Neural progenitor cell (in vitro differentiated cells): ENCODE data around the gene AXL. TPM values are rescaled to one million over a fixed set of nuclear protein-coding genes. Genes with fewer than 3 reads are reported as not detected.

Experiments
- DNase-seq: peaks from one replicate; pipeline ENCODE4 v3.0.0-alpha.2; 2016; ENCODE audit warnings: low spot score
- H2AFZ ChIP-seq: fragments of 200-600 bp; sonication (generic); replicated peaks from 2 replicates; pipeline ENCODE4 v1.6.1; 2016; ENCODE audit warnings: antibody characterized with exemption
- H3F3A ChIP-seq: fragments of 200-600 bp; sonication (generic); 2 replicates; pipeline ENCODE4 v1.6.1; 2016; ENCODE audit warnings: antibody characterized with exemption, low read depth
- H3K27ac ChIP-seq: fragments of 200-600 bp; sonication (generic); 2 replicates; pipeline ENCODE4 v1.5.1; 2016; ENCODE audit warnings: mild to moderate bottlenecking
- H3K27me3 ChIP-seq: fragments of 200-600 bp; sonication (generic); 2 replicates; pipeline ENCODE4 v1.6.1; 2016; ENCODE audit warnings: mild to moderate bottlenecking, moderate library complexity
- H3K36me3 ChIP-seq: fragments of 200-600 bp; sonication (generic); 2 replicates; pipeline ENCODE4 v1.5.1; 2016
- H3K4me1 ChIP-seq: fragments of 200-600 bp; sonication (generic); 2 replicates; pipeline ENCODE4 v1.6.1; 2016; ENCODE audit warnings: mixed run types
- H3K4me2 ChIP-seq: fragments of 200-600 bp; sonication (generic); 2 replicates; pipeline ENCODE4 v1.6.1; 2016
- H3K4me3 ChIP-seq: fragments of 200-600 bp; sonication (generic); 2 replicates; pipeline ENCODE4 v1.5.1; 2016
- H3K79me2 ChIP-seq: fragments of 200-600 bp; sonication (generic); 2 replicates; pipeline ENCODE4 v1.6.1; 2016; ENCODE audit warnings: low read depth
- H3K9ac ChIP-seq: fragments of 200-600 bp; sonication (generic); 2 replicates; pipeline ENCODE4 v1.6.1; 2016
- H3K9me3 ChIP-seq: fragments of 200-600 bp; sonication (generic); 2 replicates; pipeline ENCODE4 v1.5.1; 2016; ENCODE audit warnings: low read depth
- H4K20me1 ChIP-seq: fragments of 200-600 bp; sonication (generic); 2 replicates; pipeline ENCODE4 v1.6.1; 2016; ENCODE audit warnings: low read depth
- H3K27ac Mint-ChIP-seq: 3 replicates; pipeline ENCODE4 v1.8.0; 2021; ENCODE audit warnings: mixed read lengths
- H3K27me3 Mint-ChIP-seq: 2 replicates; pipeline ENCODE4 v1.8.0; 2022; ENCODE audit warnings: low read depth, mild to moderate bottlenecking, inconsistent platforms, moderate library complexity, mixed read lengths; ENCODE audit not compliant: insufficient read depth
- H3K36me3 Mint-ChIP-seq: 3 replicates; pipeline ENCODE4 v1.8.0; 2021; ENCODE audit warnings: mixed read lengths
- H3K4me1 Mint-ChIP-seq: 3 replicates; pipeline ENCODE4 v1.8.0; 2021; ENCODE audit warnings: mixed read lengths
- H3K4me3 Mint-ChIP-seq: 3 replicates; pipeline ENCODE4 v1.8.0; 2021; ENCODE audit warnings: mild to moderate bottlenecking, moderate library complexity, mixed read lengths
- H3K9me3 Mint-ChIP-seq: 3 replicates; pipeline ENCODE4 v1.8.0; 2020; ENCODE audit warnings: mixed read lengths
- CTCF ChIP-seq: fragments of 200-600 bp; sonication (generic); IDR thresholded peaks from 2 replicates; pipeline ENCODE4 v1.5.1; 2017; ENCODE audit warnings: antibody characterized with exemption, mild to moderate bottlenecking
- EZH2 ChIP-seq: fragments of 200-600 bp; sonication (generic); IDR thresholded peaks from 2 replicates; pipeline ENCODE4 v1.6.1; 2017; ENCODE audit warnings: antibody characterized with exemption, mild to moderate bottlenecking, moderate library complexity
- EZH2phosphoT487 ChIP-seq: fragments of 200-600 bp; sonication (generic); IDR thresholded peaks from 2 replicates; pipeline ENCODE4 v1.6.1; 2017; ENCODE audit warnings: antibody characterized with exemption
- total RNA-seq: library from RNA; depleted of rRNA; stranded (reverse); fragments of >200 nt; gene quantifications from 2 replicates; pipeline ENCODE4 v1.2.3, GENCODE V29; 2015; ENCODE audit warnings: low replicate concordance

Gene AXL
- total RNA-seq, 1 donor from 2014 or later = 24.7 TPM

GRCh38 chr19:41230067-41230857 is 11.2 kb downstream of the AXL start:
- Mint-ChIP-seq H3K4me1 (peaks cover 15% of the 10 kb centered on the region), H3K27me3 (peaks cover 4% of the 10 kb centered on the region), H3K36me3 (no peaks in the 10 kb centered on the region), H3K27ac (no peak overlapping the region), H3K4me3 (no peak overlapping the region), H3K9me3 (no peaks in the 10 kb centered on the region)
- Histone ChIP-seq H3K4me2 (no peak overlapping the region), H3K4me1 (peaks cover 4% of the 10 kb centered on the region), H3K9ac (no peak overlapping the region), H3K9me3 (no peaks in the 10 kb centered on the region), H3K27ac (no peak overlapping the region), H3K4me3 (no peak overlapping the region), H3F3A (peaks cover 6% of the 10 kb centered on the region), H3K27me3 (no peaks in the 10 kb centered on the region), H3K79me2 (no peaks in the 10 kb centered on the region), H2AFZ (no peak overlapping the region), H4K20me1 (no peaks in the 10 kb centered on the region), H3K36me3 (no peaks in the 10 kb centered on the region)
- no peak for TF ChIP-seq CTCF
- no peak for TF ChIP-seq EZH2phosphoT487
- TF ChIP-seq EZH2 = no peak
- DNase-seq = no peak

GRCh38 chr19:41232686-41233085 is 13.7 kb downstream of the AXL start:
- no peak overlapping the region for H3K27ac ChIP-seq
- no peak for DNase-seq

GRCh38 chr19:41233748-41234240 is 14.8 kb downstream of the AXL start:
- Histone ChIP-seq H3F3A (no peaks in the 10 kb centered on the region), H3K9me3 (no peaks in the 10 kb centered on the region), H3K4me1 (no peaks in the 10 kb centered on the region), H3K36me3 (no peaks in the 10 kb centered on the region), H4K20me1 (no peaks in the 10 kb centered on the region), H3K79me2 (no peaks in the 10 kb centered on the region), H3K27me3 (no peaks in the 10 kb centered on the region), H3K27ac (no peak overlapping the region), H2AFZ (no peak overlapping the region), H3K4me2 (no peak overlapping the region), H3K9ac (no peak overlapping the region), H3K4me3 (no peak overlapping the region)
- H3K27me3 Mint-ChIP-seq = no peaks in the 10 kb centered on the region
- no peaks in the 10 kb centered on the region for H3K9me3 Mint-ChIP-seq
- DNase-seq = no peak
- no peak overlapping the region for H3K4me3 Mint-ChIP-seq
- H3K4me1 Mint-ChIP-seq = no peaks in the 10 kb centered on the region
- TF ChIP-seq EZH2phosphoT487 = no peak
- TF ChIP-seq EZH2 = no peak
- no peak for TF ChIP-seq CTCF
- peak overlapping the region; percentile 18 for H3K27ac Mint-ChIP-seq
- no peaks in the 10 kb centered on the region for H3K36me3 Mint-ChIP-seq

More at GRCh38 chr19:41232686-41233085, 13.7 kb downstream of the AXL start:
- no peaks in the 10 kb centered on the region for H3K79me2 ChIP-seq
- H3K4me3 Mint-ChIP-seq = no peak overlapping the region
- H3F3A ChIP-seq = no peaks in the 10 kb centered on the region
- H3K4me1 Mint-ChIP-seq = no peaks in the 10 kb centered on the region
- no peaks in the 10 kb centered on the region for H3K36me3 Mint-ChIP-seq
- H2AFZ ChIP-seq = no peak overlapping the region
- H3K9me3 Mint-ChIP-seq = no peaks in the 10 kb centered on the region
- peak overlapping the region; percentile 9 for H3K27ac Mint-ChIP-seq
- H4K20me1 ChIP-seq = no peaks in the 10 kb centered on the region
- no peak overlapping the region for H3K4me2 ChIP-seq
- no peaks in the 10 kb centered on the region for H3K9me3 ChIP-seq
- TF ChIP-seq EZH2phosphoT487 (no peak), EZH2 (no peak), CTCF (no peak)
- H3K9ac ChIP-seq = no peak overlapping the region
- no peaks in the 10 kb centered on the region for H3K4me1 ChIP-seq
- no peaks in the 10 kb centered on the region for H3K36me3 ChIP-seq
- H3K27me3 Mint-ChIP-seq = no peaks in the 10 kb centered on the region
- no peak overlapping the region for H3K4me3 ChIP-seq
- H3K27me3 ChIP-seq = no peaks in the 10 kb centered on the region
